ENCODE results near the gene TMEM135.
"Not testable (repeated sequence)": the region's sequence is repeated elsewhere in the genome, so short reads cannot be mapped to it uniquely, and the experiment has no call there.

TMEM135 gene

DNA sequence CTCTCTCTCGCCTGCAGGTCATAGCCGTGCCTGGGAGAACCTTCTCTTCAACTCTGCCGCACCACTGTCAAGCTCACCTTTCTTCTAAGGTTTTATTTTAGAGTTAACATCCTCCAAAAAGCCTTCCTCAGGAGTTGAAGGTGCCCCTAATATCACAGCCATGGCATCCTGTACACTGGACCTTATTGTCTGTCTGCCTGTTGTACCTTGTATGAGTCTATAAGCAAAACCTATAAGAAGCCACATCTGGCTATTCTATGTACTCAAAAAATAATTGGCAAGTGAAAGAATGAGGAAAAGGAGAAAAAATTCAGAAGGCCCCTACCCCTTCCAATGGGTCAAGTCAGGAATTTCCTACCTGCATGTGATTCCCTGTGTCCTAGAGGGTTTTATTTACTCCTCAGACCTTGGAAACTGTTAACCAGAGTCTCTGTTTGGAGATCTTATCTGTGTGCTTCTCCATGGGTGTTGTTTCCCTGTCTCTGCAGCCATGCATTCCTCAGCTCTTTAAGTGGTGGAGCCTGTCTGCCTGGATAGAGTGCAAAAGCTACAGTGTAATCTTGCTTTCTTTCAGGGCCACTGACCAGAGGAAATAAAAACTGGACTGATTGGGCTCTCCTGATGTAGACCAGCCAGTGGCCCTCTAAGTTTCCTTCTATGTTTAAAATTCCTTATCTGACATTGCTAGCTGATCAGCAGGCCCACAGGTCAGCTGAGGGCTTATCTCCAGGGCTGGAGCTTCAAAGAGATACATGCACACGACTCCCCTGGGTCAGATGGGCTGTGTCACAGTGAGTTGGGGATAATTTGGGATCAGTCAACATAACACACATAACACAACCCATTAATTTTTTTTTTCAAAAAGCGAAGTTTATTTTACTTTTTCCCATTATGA lies 37.6 kb upstream of the TMEM135 start:
- TF ChIP-seq Cebpa-rat (IDR thresholded peaks at IDR 0.05), result no peak
- Histone ChIP-seq H3K27me3 (no peaks in the 10 kb centered on the region), H3K36me3 (no peaks in the 10 kb centered on the region), H3K4me1 (peaks cover 0 to 7% (median 0%) of the 10 kb centered on the region in 10 experiments; a peak in 2 of 20 replicates), H4K20me1 (no peaks in the 10 kb centered on the region), H3K9me3 (replicated peaks in 1 of 11) (no peaks in the 10 kb centered on the region), H3K4me2 (no peak overlapping the region; a peak in 1 of 22 replicates), H3K4me3 (no peak overlapping the region), H3K9ac (no peak overlapping the region), H3K27ac (no peak overlapping the region)

DNA sequence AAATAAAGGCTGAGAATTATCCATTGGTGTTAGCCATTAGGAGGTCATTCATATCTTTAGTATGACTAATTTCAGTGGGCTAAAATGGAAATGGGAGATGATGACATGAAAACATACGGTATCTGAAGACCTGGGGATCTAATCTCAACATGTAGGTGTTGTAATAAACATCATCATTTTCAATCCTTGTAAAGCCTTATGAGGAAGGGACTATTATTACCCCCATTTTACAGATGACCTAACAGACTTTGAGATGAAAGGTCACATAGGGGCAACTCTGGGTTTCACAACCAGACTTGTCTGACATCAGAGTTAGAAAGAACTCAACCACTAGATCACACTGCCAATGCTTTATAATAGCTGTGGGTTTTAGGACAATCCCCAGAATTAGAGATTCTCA lies 34.8 kb upstream of the TMEM135 start:
- Histone ChIP-seq H3K4me2 (no peak overlapping the region), H3K4me1 (peaks cover 0 to 7% (median 0%) of the 10 kb centered on the region in 10 experiments; a peak in 2 of 20 replicates), H3K9ac (no peak overlapping the region), H3K4me3 (no peak overlapping the region), H4K20me1 (no peaks in the 10 kb centered on the region), H3K9me3 (replicated peaks in 1 of 11) (no peaks in the 10 kb centered on the region), H3K27ac (no peak overlapping the region), H3K36me3 (no peaks in the 10 kb centered on the region), H3K27me3 (no peaks in the 10 kb centered on the region)
- TF ChIP-seq Cebpa-rat (IDR thresholded peaks at IDR 0.05), result no peak

- H3K27me3 ChIP-seq; H3K4me2 ChIP-seq; H3K4me1 ChIP-seq; H3K9me3 ChIP-seq (replicated peaks in 1 of 11); H4K20me1 ChIP-seq; H3K27ac ChIP-seq; H3K36me3 ChIP-seq; H3K4me3 ChIP-seq; H3K9ac ChIP-seq: not testable (repeated sequence)
Observed at GRCh38 chr11:87004281-87004680, 33.5 kb upstream of the TMEM135 start.

DNA sequence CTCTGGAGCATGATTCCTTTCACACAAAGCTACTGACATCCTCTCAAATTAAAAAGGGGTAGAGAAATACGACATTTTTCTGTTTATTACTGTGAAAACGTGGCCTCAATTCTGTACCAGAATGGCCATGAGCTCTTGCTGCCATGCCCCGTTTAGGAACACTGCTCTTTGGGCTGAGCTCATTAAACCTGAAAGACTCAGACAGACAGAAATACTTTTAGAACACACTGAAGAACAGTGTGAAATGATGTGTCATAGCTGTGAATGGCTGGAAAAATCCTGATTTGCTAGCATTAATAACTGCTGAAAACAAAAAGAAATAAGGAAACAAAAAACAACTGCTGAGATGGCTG lies 32.2 kb upstream of the TMEM135 start:
- Histone ChIP-seq H3K27ac (no peak overlapping the region), H3K4me1 (no peaks in the 10 kb centered on the region; a peak in 1 of 20 replicates), H3K9me3 (replicated peaks in 1 of 11) (no peaks in the 10 kb centered on the region), H3K4me3 (no peak overlapping the region), H3K27me3 (no peaks in the 10 kb centered on the region), H4K20me1 (no peaks in the 10 kb centered on the region), H3K36me3 (no peaks in the 10 kb centered on the region), H3K9ac (no peak overlapping the region), H3K4me2 (no peak overlapping the region)
- no peak for TF ChIP-seq Cebpa-rat (IDR thresholded peaks at IDR 0.05)

GRCh38 chr11:87006035-87006434 lies 31.7 kb upstream of the TMEM135 start:
- Histone ChIP-seq H3K9ac (no peak overlapping the region), H3K9me3 (replicated peaks in 1 of 11) (no peaks in the 10 kb centered on the region), H3K4me2 (no peak overlapping the region), H3K27me3 (no peaks in the 10 kb centered on the region), H3K36me3 (no peaks in the 10 kb centered on the region), H4K20me1 (no peaks in the 10 kb centered on the region), H3K4me1 (no peaks in the 10 kb centered on the region; a peak in 1 of 20 replicates), H3K4me3 (no peak overlapping the region), H3K27ac (no peak overlapping the region)
- no peak for TF ChIP-seq Cebpa-rat (IDR thresholded peaks at IDR 0.05)

GRCh38 chr11:87007963-87008362 lies 29.8 kb upstream of the TMEM135 start:
- TF ChIP-seq Cebpa-rat (IDR thresholded peaks at IDR 0.05), result no peak
- Histone ChIP-seq H3K9me3 (replicated peaks in 1 of 11) (no peaks in the 10 kb centered on the region), H3K4me3 (no peak overlapping the region)

GRCh38 chr11:87012089-87012488 lies 25.6 kb upstream of the TMEM135 start:
- Histone ChIP-seq H3K27ac (no peak overlapping the region), H4K20me1 (no peaks in the 10 kb centered on the region), H3K4me2 (no peak overlapping the region), H3K4me3 (no peak overlapping the region), H3K9ac (no peak overlapping the region), H3K27me3 (no peaks in the 10 kb centered on the region), H3K9me3 (replicated peaks in 1 of 11) (no peaks in the 10 kb centered on the region), H3K36me3 (no peaks in the 10 kb centered on the region), H3K4me1 (no peaks in the 10 kb centered on the region)
- no peak for TF ChIP-seq Cebpa-rat (IDR thresholded peaks at IDR 0.05)

More at GRCh38 chr11:87007963-87008362, 29.8 kb upstream of the TMEM135 start:
- Histone ChIP-seq H3K4me1 (no peaks in the 10 kb centered on the region; a peak in 1 of 20 replicates), H3K27me3 (no peaks in the 10 kb centered on the region), H3K4me2 (no peak overlapping the region), H4K20me1 (no peaks in the 10 kb centered on the region), H3K9ac (no peak overlapping the region), H3K36me3 (no peaks in the 10 kb centered on the region), H3K27ac (no peak overlapping the region)

GRCh38 chr11:87012673-87013072 lies 25.1 kb upstream of the TMEM135 start:
- Histone ChIP-seq H3K4me1 (no peaks in the 10 kb centered on the region), H3K27me3 (no peaks in the 10 kb centered on the region), H4K20me1 (no peaks in the 10 kb centered on the region), H3K4me3 (no peak overlapping the region), H3K9me3 (replicated peaks in 1 of 11) (no peaks in the 10 kb centered on the region), H3K4me2 (no peak overlapping the region), H3K9ac (no peak overlapping the region), H3K36me3 (no peaks in the 10 kb centered on the region), H3K27ac (no peak overlapping the region)
- no peak for TF ChIP-seq Cebpa-rat (IDR thresholded peaks at IDR 0.05)

DNA sequence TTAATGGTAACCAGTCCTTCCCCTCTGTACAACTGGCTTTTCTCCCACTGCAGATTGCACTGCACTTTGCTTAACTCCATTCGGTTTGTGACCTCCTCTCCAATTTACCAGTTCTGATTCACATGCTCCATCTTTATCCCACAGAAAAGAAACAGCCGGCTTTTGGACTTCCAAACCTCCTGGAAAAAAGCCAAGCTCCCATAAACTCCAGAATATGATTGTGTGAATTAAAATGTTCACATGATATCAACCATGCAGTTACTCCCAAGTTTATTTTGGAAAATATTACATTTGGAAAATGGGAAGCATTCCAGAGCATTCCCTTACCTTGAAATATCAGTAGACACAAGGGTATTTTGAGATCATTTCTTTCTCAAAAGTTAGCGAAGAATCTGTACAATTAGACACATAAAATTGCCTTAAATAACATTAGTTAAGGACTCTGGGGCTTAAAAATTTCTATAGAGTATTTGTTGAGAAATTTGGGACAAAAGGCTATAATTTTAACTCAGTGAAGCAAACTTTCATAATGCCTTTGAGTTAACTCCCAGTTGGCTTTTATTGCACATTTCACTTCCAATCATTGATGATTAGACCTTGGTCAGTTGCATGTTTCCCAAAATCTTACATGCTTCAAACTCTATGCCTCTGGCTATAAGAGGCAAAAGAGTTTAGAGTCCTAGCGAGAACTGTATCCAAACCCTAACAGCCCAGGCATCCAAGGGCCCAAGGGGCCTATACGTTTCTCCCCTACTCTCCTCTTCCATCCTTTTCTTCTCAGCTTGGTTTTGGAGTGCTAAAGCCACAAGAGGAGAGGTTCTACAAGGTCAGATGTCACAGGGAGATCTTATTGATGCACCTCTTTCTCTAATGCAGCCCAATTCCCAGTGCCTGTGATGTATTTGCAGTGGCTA lies 23.6 kb upstream of the TMEM135 start:
- H3K27me3 ChIP-seq, result no peaks in the 10 kb centered on the region
- H3K4me1 ChIP-seq, result peaks cover 0 to 3% (median under 1%) of the 10 kb centered on the region in 10 experiments; a peak in 7 of 20 replicates
- TF ChIP-seq Cebpa-rat (IDR thresholded peaks at IDR 0.05), result no peak
- no peak overlapping the region for H3K27ac ChIP-seq
- no peaks in the 10 kb centered on the region for H4K20me1 ChIP-seq
- H3K4me3 ChIP-seq, result no peak overlapping the region
- H3K9me3 ChIP-seq (replicated peaks in 1 of 11), result no peaks in the 10 kb centered on the region
- H3K9ac ChIP-seq, result no peak overlapping the region
- no peak overlapping the region for H3K4me2 ChIP-seq
- H3K36me3 ChIP-seq, result no peaks in the 10 kb centered on the region

Measured in BLaER1 treated with 17β-estradiol and CSF1 and Interleukin-3, amounts not matched to agents 10 nM and 100 nM (cell line).